MM.1S (cell line): Measurements from ENCODE around the gene COL20A1.
"Not testable (repeated sequence)": the region's sequence is repeated elsewhere in the genome, so short reads cannot be mapped to it uniquely, and the experiment has no call there.

Experiments used
- DNase-seq: peaks from one replicate; pipeline ENCODE4 v3.0.0-alpha.2; 2015
- H2AFZ ChIP-seq: fragments of 300-600 bp; sonication (generic); 2 replicates; pipeline ENCODE4 v1.6.0; 2016; ENCODE audit warnings: antibody characterized with exemption, low read length
- H3F3A ChIP-seq: fragments of 300-600 bp; sonication (generic); 2 replicates; pipeline ENCODE4 v1.6.1; 2016; ENCODE audit warnings: mild to moderate bottlenecking, antibody characterized with exemption, low read length, moderate library complexity, mixed read lengths; ENCODE audit not compliant: insufficient read depth
- H3K27ac ChIP-seq: fragments of 300-600 bp; sonication (generic); 2 replicates; pipeline ENCODE4 v1.5.1; 2016; ENCODE audit warnings: mild to moderate bottlenecking, low read length
- H3K27me3 ChIP-seq: fragments of 300-600 bp; sonication (generic); replicated peaks from 2 replicates; pipeline ENCODE4 v1.6.0; 2016; ENCODE audit warnings: low read length; ENCODE audit not compliant: insufficient read depth
- H3K36me3 ChIP-seq: fragments of 300-600 bp; sonication (generic); replicated peaks from 2 replicates; pipeline ENCODE4 v1.6.1; 2016; ENCODE audit warnings: mild to moderate bottlenecking, low read length, mixed read lengths; ENCODE audit not compliant: insufficient read depth
- H3K4me1 ChIP-seq: fragments of 300-600 bp; sonication (generic); 2 replicates; pipeline ENCODE4 v1.6.1; 2016; ENCODE audit warnings: low read length, mixed read lengths
- H3K4me2 ChIP-seq: fragments of 300-600 bp; sonication (generic); 2 replicates; pipeline ENCODE4 v1.6.0; 2016; ENCODE audit warnings: low read depth, low read length
- H3K4me3 ChIP-seq: fragments of 300-600 bp; sonication (generic); 2 replicates; pipeline ENCODE4 v1.5.1; 2016; ENCODE audit warnings: low read length, mixed read lengths
- H3K79me2 ChIP-seq: fragments of 300-600 bp; sonication (generic); 2 replicates; pipeline ENCODE4 v1.6.1; 2016; ENCODE audit warnings: mixed run types, low read length, mixed read lengths
- H3K9ac ChIP-seq: fragments of 300-600 bp; sonication (generic); 2 replicates; pipeline ENCODE4 v1.6.1; 2016; ENCODE audit warnings: low read length, mixed read lengths
- H3K9me2 ChIP-seq: fragments of 300-600 bp; sonication (generic); replicated peaks from 2 replicates; pipeline ENCODE4 v1.6.1; 2016; ENCODE audit warnings: mild to moderate bottlenecking, low read length, mixed read lengths; ENCODE audit not compliant: insufficient read depth
- H3K9me3 ChIP-seq: fragments of 300-600 bp; sonication (generic); replicated peaks from 2 replicates; pipeline ENCODE4 v1.6.1; 2016; ENCODE audit warnings: mild to moderate bottlenecking, low read length, mixed read lengths; ENCODE audit not compliant: insufficient read depth
- H4K20me1 ChIP-seq: fragments of 300-600 bp; sonication (generic); 2 replicates; pipeline ENCODE4 v1.6.1; 2016; ENCODE audit warnings: mild to moderate bottlenecking, low read length, moderate library complexity, mixed read lengths; ENCODE audit not compliant: insufficient read depth
- CTCF ChIP-seq: fragments of 300-600 bp; sonication (generic); IDR thresholded peaks from 2 replicates; pipeline ENCODE4 v1.5.1; 2016; ENCODE audit warnings: antibody characterized with exemption, low read length, mixed read lengths
- EZH2 ChIP-seq: fragments of 300-600 bp; sonication (generic); optimal IDR thresholded peaks from 2 replicates; pipeline ENCODE3; 2017; ENCODE audit warnings: low read depth, mild to moderate bottlenecking, antibody characterized with exemption, low read length, mixed read lengths
- EZH2phosphoT487 ChIP-seq: fragments of 300-600 bp; sonication (generic); IDR thresholded peaks from 2 replicates; pipeline ENCODE4 v1.6.1; 2018; ENCODE audit warnings: antibody characterized with exemption, low read length

COL20A1 gene

GRCh38 chr20:63333241-63333836, 40.4 kb downstream of the COL20A1 start:
- H3K4me1 ChIP-seq = no peaks in the 10 kb centered on the region
- H3K9me2 ChIP-seq = no peaks in the 10 kb centered on the region
- TF ChIP-seq CTCF (no peak), EZH2 (no peak), EZH2phosphoT487 (no peak)
- no peak overlapping the region for H3K27ac ChIP-seq
- peaks cover 96% of the 10 kb centered on the region for H3K27me3 ChIP-seq
- no peaks in the 10 kb centered on the region for H3K79me2 ChIP-seq
- H2AFZ ChIP-seq = no peak overlapping the region
- no peak overlapping the region for H3K4me3 ChIP-seq
- H3K36me3 ChIP-seq = no peaks in the 10 kb centered on the region
- no peaks in the 10 kb centered on the region for H3K9me3 ChIP-seq
- no peaks in the 10 kb centered on the region for H3F3A ChIP-seq
- H3K4me2 ChIP-seq = no peak overlapping the region
- no peaks in the 10 kb centered on the region for H4K20me1 ChIP-seq
- H3K9ac ChIP-seq = no peak overlapping the region
- DNase-seq = no peak

- TF ChIP-seq CTCF (no peak), EZH2 (no peak), EZH2phosphoT487 (no peak)
- no peak overlapping the region for H2AFZ ChIP-seq
- no peaks in the 10 kb centered on the region for H3K9me3 ChIP-seq
- peaks cover 99% of the 10 kb centered on the region for H3K27me3 ChIP-seq
- H3K4me1 ChIP-seq = no peaks in the 10 kb centered on the region
- no peak overlapping the region for H3K27ac ChIP-seq
- H3K9ac ChIP-seq = no peak overlapping the region
- no peaks in the 10 kb centered on the region for H4K20me1 ChIP-seq
- no peaks in the 10 kb centered on the region for H3K79me2 ChIP-seq
- H3K4me3 ChIP-seq = no peak overlapping the region
- no peaks in the 10 kb centered on the region for H3F3A ChIP-seq
- DNase-seq = no peak
- no peaks in the 10 kb centered on the region for H3K9me2 ChIP-seq
- H3K36me3 ChIP-seq = no peaks in the 10 kb centered on the region
- no peak overlapping the region for H3K4me2 ChIP-seq
Measured at GRCh38 chr20:63334356-63334755, 41.4 kb downstream of the COL20A1 start.

- H3K36me3 ChIP-seq, H2AFZ ChIP-seq, H3K4me3 ChIP-seq: not testable (repeated sequence)
Measured at GRCh38 chr20:63335060-63335459, 42.1 kb downstream of the COL20A1 start.

GRCh38 chr20:63335711-63336110, 42.7 kb downstream of the COL20A1 start:
- TF ChIP-seq EZH2 (no peak), CTCF (no peak), EZH2phosphoT487 (no peak)
- H3K9me3 ChIP-seq = no peaks in the 10 kb centered on the region
- H3K36me3 ChIP-seq = no peaks in the 10 kb centered on the region
- H3K79me2 ChIP-seq = no peaks in the 10 kb centered on the region
- no peak for DNase-seq
- no peaks in the 10 kb centered on the region for H4K20me1 ChIP-seq
- no peak overlapping the region for H3K9ac ChIP-seq
- H3K9me2 ChIP-seq = no peaks in the 10 kb centered on the region
- H3K4me1 ChIP-seq = no peaks in the 10 kb centered on the region
- no peak overlapping the region for H3K27ac ChIP-seq
- peaks cover 91% of the 10 kb centered on the region for H3K27me3 ChIP-seq
- H2AFZ ChIP-seq = no peak overlapping the region
- H3F3A ChIP-seq = no peaks in the 10 kb centered on the region
- no peak overlapping the region for H3K4me2 ChIP-seq
- no peak overlapping the region for H3K4me3 ChIP-seq

More at GRCh38 chr20:63335060-63335459, 42.1 kb downstream of the COL20A1 start:
- H3K9ac ChIP-seq, H3K27ac ChIP-seq, H3K4me1 ChIP-seq, H3K4me2 ChIP-seq, H3F3A ChIP-seq, H3K9me3 ChIP-seq, H3K79me2 ChIP-seq, H4K20me1 ChIP-seq, DNase-seq, H3K9me2 ChIP-seq: not testable (repeated sequence)
- H3K27me3 ChIP-seq = peaks cover 96% of the 10 kb centered on the region
